ENCODE results near the gene ANKRD63. TPM values are rescaled to one million over a fixed set of nuclear protein-coding genes. Genes with fewer than 3 reads are reported as not detected.

The ANKRD63 gene
- total and polyA plus RNA-seq, 2 of the 8 experiments (the other 6 are each of a cell fraction or from before 2014, with no cell fraction given): 0.18 to 0.26 TPM

- no peak for TF ChIP-seq CHD7 (IDR thresholded peaks at IDR 0.05; ENCODE audit: insufficient replicate concordance, low read length)
- no peak for TF ChIP-seq CBX5 (IDR thresholded peaks at IDR 0.05; ENCODE audit: low read depth, low read length)
- no peak for TF ChIP-seq RAD21 (IDR thresholded peaks at IDR 0.05 in 1 of 2, conservative IDR thresholded peaks at IDR 0.05 in 1 of 2; ENCODE audit: low read depth in 2 of 2, low read length in 2 of 2)
- no peak for TF ChIP-seq ATF3 (IDR thresholded peaks at IDR 0.05; ENCODE audit: insufficient read depth, low read depth, low read length)
- TF ChIP-seq TEAD4 (IDR thresholded peaks at IDR 0.05; ENCODE audit: low read depth, low read length): no peak
These were observed 17.9 kb upstream of the ANKRD63 start (continued) for GRCh38 chr15:40300771-40301170.

Measured in H1 (cell line).